ENCODE measurements around the gene BBOF1. TPM values are rescaled to one million over a fixed set of nuclear protein-coding genes. Genes with fewer than 3 reads are reported as not detected.

Gene BBOF1
- total and polyA plus RNA-seq, 2 of the 4 experiments (the other 2 are of a cell fraction) = 1.6 TPM

GRCh38 chr14:74109369-74109768 lies 90.2 kb downstream of the BBOF1 start:
- no CpG with 5 or more reads among the region's 1 CpG for WGBS, 2 experiments (ENCODE audit: extremely low coverage in 2 of 2, insufficient read length in 1 of 2)
- TF ChIP-seq MAZ (IDR thresholded peaks at IDR 0.05; ENCODE audit: borderline replicate concordance, low read depth, low read length) (no peak), MXI1 (IDR thresholded peaks at IDR 0.05; ENCODE audit: borderline replicate concordance, low read depth, low read length) (no peak), RCOR1 (IDR thresholded peaks at IDR 0.05; ENCODE audit: insufficient replicate concordance, low read length) (no peak), MAFK (IDR thresholded peaks at IDR 0.05; ENCODE audit: low read depth, low read length) (no peak), RAD21 (IDR thresholded peaks at IDR 0.05; ENCODE audit: low read length) (no peak), BHLHE40 (IDR thresholded peaks at IDR 0.05; ENCODE audit: low read depth, low read length) (no peak), NFE2L2 (IDR thresholded peaks at IDR 0.05; ENCODE audit: low read depth, low read length) (no peak), CHD1 (IDR thresholded peaks at IDR 0.05; ENCODE audit: low read depth, low read length) (no peak), USF2 (IDR thresholded peaks at IDR 0.05; ENCODE audit: low read depth, low read length) (no peak), FOS (IDR thresholded peaks at IDR 0.05; ENCODE audit: low read depth, low read length) (no peak), SMC3 (IDR thresholded peaks at IDR 0.05; ENCODE audit: low read depth, low read length) (no peak), POLR2A (IDR thresholded peaks at IDR 0.05; ENCODE audit: low read depth, low read length) (no peak)
- POLR2A ChIA-PET (ENCODE audit: unreplicated experiment) = no interaction called here
- intact Hi-C loops (cut with micrococcal nuclease) = no loop called here
- Histone ChIP-seq H2BK120ac (ENCODE audit: low read depth, low read length) (no peak overlapping the region), H3K9ac (ENCODE audit: low read depth, low read length) (no peak overlapping the region), H3K4me1 (ENCODE audit: control insufficient read depth, insufficient read depth, low read length) (no peaks in the 10 kb centered on the region; the same call in 1 of the 2 replicates), H3K9me1 (ENCODE audit: insufficient read depth, low read length) (no peaks in the 10 kb centered on the region), H4K8ac (ENCODE audit: low read depth in 2 of 2, low read length in 2 of 2) (no peak overlapping the region), H2BK5ac (ENCODE audit: low read depth, low read length, poor library complexity, severe bottlenecking) (no peak overlapping the region), H2BK15ac (ENCODE audit: low read depth, low read length) (no peak overlapping the region), H3K18ac (ENCODE audit: low read depth, low read length) (no peak overlapping the region), H3K9me3 (ENCODE audit: control insufficient read depth, insufficient read depth, low read length) (no peaks in the 10 kb centered on the region), H3K27ac (ENCODE audit: insufficient read depth, low read length) (no peak overlapping the region), H2AK9ac (replicated peaks; ENCODE audit: low read depth, low read length, poor library complexity) (no peak overlapping the region), H4K91ac (ENCODE audit: insufficient read depth, low read depth, low read length) (no peak overlapping the region), H4K20me1 (ENCODE audit: insufficient read depth, low read length) (no peaks in the 10 kb centered on the region), H2AFZ (replicated peaks; ENCODE audit: low read length, poor library complexity) (no peak overlapping the region), H3K4me3 (ENCODE audit: insufficient read depth, low read depth, low read length) (no peak overlapping the region), H4K5ac (ENCODE audit: low read depth, low read length) (no peak overlapping the region), H3K23ac (ENCODE audit: low read depth, low read length) (no peak overlapping the region), H3K4me2 (ENCODE audit: low read depth, low read length) (no peak overlapping the region), H3K79me1 (ENCODE audit: low read depth in 1 of 2, low read length in 2 of 2) (no peaks in the 10 kb centered on the region; a peak in 1 of 4 replicates), H3K36me3 (ENCODE audit: control insufficient read depth, insufficient read depth, low read length) (peaks cover 4% of the 10 kb centered on the region; the same call in 1 of the 2 replicates), H3K14ac (replicated peaks; ENCODE audit: low read depth, low read length) (no peak overlapping the region), H2BK20ac (ENCODE audit: low read depth, low read length) (no peak overlapping the region), H3K27me3 (ENCODE audit: control insufficient read depth, insufficient read depth, low read length) (no peaks in the 10 kb centered on the region), H3K4ac (ENCODE audit: low read depth, low read length) (no peak overlapping the region), H2AK5ac (ENCODE audit: low read depth, low read length) (no peak overlapping the region), H3K56ac (ENCODE audit: extremely low read depth, insufficient read depth, low read length) (no peak overlapping the region)
- no TSS peak for BruUV-seq (replicated peaks)
- no peak for ATAC-seq (ENCODE audit: low read depth)
- dilution Hi-C loops (cut with HindIII; ENCODE audit: low sequenced_read_pairs, unreplicated experiment) = no loop called here
- in situ Hi-C loops (cut with MboI; ENCODE audit: low sequenced_read_pairs) = no loop called here
- CTCF ChIA-PET = no interaction called here
- DNase-seq = no peak
